HG02678 (cell line): Measurements from ENCODE around the gene GTPBP10.

Source experiments
- ATAC-seq: cut with Tn5 transposase; IDR thresholded peaks from one replicate; pipeline ENCODE4 v1.9.1; 2021; ENCODE audit warnings: mild to moderate bottlenecking, moderate library complexity; ENCODE audit not compliant: unreplicated experiment

The GTPBP10 gene

GRCh38 chr7:90430614-90431460 lies 84.3 kb downstream of the GTPBP10 start:
- no peak for ATAC-seq

GRCh38 chr7:90432752-90433151 lies 86.2 kb downstream of the GTPBP10 start:
- ATAC-seq: no peak

DNA sequence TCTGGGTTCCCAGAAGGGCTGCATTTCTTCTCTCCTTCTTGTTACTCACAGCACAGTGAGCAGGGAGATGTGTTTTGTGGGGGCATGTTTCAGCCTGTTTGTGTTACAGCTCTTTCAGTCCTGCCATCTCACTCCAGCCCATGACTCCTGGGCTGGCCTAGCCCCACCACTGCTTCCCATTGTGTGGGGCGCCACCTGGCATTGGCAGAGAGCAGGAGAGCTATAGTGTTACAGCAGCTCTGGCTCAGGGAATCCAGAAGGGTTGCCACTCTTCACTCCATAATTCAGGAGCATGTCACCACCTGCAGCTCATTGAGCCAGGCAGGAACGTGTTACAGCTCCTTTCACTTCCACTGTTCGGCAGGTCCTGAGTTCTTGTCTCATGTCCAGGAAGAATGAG lies 86.7 kb downstream of the GTPBP10 start:
- ATAC-seq: no peak
